K562 (cell line): ENCODE measurements around the gene NAA40. TPM values are rescaled to one million over a fixed set of nuclear protein-coding genes. Genes with fewer than 3 reads are reported as not detected.

Experiments
- ATAC-seq: fragments of 200-7000 bp; cut with Tn5 transposase; 3 replicates; pipeline ENCODE4 v1.9.1; 2020; ENCODE audit warnings: moderate library complexity
- BruUV-seq: library from RNA; stranded (reverse); fragments of 400-500 nt; replicated peaks from 2 replicates; lab custom pipeline; 2021; lab: Mats Ljungman, UMichigan
- CTCF ChIA-PET: fragments of 300-600 bp; formaldehyde crosslinking; extraction: SDS; loops from one replicate; lab custom pipeline; 2021; ENCODE audit warnings: low intra/inter-chr PET ratio; lab: Yijun Ruan, JAX
- POLR2A ChIA-PET: fragments of 300-600, 350-650 bp; sonication (Branson Sonifier 250); formaldehyde crosslinking; extraction: SDS; loops from one replicate; lab custom pipeline; 2021; ENCODE audit warnings: antibody characterized with exemption, inconsistent platforms; lab: Yijun Ruan, JAX
- DNase-seq, 4 experiments: peaks; one replicate each; pipeline versions ENCODE4 v3.0.0 to v3.0.0-alpha.2; 2011 to 2018; ENCODE audit warnings: low spot score in 3 of 4, mixed read lengths in 3 of 4; ENCODE audit errors: extremely low read depth in 1 of 4
- FAIRE-seq: peaks from 2 replicates; lab custom pipeline; 2011; peaks lifted over from hg19 to GRCh38; lab: Jason Lieb, UNC
- H2AFZ ChIP-seq: 2 replicates; pipeline ENCODE4 v1.6.0; 2011; ENCODE audit warnings: low read depth, low read length, control low read depth, inconsistent platforms
- H3K27ac ChIP-seq: fragments of 200-600 bp; 3 replicates; pipeline ENCODE4 v1.8.0; 2011; ENCODE audit warnings: low read depth, mild to moderate bottlenecking, control low read depth, inconsistent platforms, low read length, moderate library complexity, mixed read lengths; ENCODE audit errors: extremely low read depth
- H3K27me3 ChIP-seq, 2 experiments: fragments of 300-600 bp in 1 of 2; 2 replicates in 1 of 2; 3 replicates in 1 of 2; pipeline versions ENCODE4 v1.6.0 to v1.8.0; 2011; ENCODE audit warnings: inconsistent platforms in 2 of 2, low read length in 2 of 2, mild to moderate bottlenecking in 1 of 2, mixed read lengths in 1 of 2, moderate library complexity in 1 of 2; ENCODE audit not compliant: control insufficient read depth in 2 of 2, insufficient read depth in 2 of 2
- H3K36me3 ChIP-seq: fragments of 300-600 bp; 3 replicates; pipeline ENCODE4 v1.8.0; 2011; ENCODE audit warnings: mild to moderate bottlenecking, low read length, inconsistent platforms; ENCODE audit not compliant: control insufficient read depth, insufficient read depth
- H3K4me1 ChIP-seq, 2 experiments: fragments of 200-600 bp in 1 of 2; replicated peaks in 1 of 2; 2 replicates in 1 of 2; 3 replicates in 1 of 2; pipeline versions ENCODE4 v1.5.1 to v1.8.0; 2011; ENCODE audit warnings: inconsistent platforms in 2 of 2, low read length in 2 of 2, mild to moderate bottlenecking in 1 of 2, mixed read lengths in 1 of 2, moderate library complexity in 1 of 2; ENCODE audit not compliant: control insufficient read depth in 2 of 2, insufficient read depth in 2 of 2
- H3K4me2 ChIP-seq: 2 replicates; pipeline ENCODE4 v1.6.1; 2011; ENCODE audit warnings: low read length, control low read depth, inconsistent platforms, mixed read lengths; ENCODE audit not compliant: insufficient read depth
- H3K4me3 ChIP-seq: fragments of 200-600 bp; sonication (generic), shearing (Covaris generic); 2 replicates; pipeline ENCODE4 v1.5.1; 2016; ENCODE audit warnings: control low read depth, inconsistent platforms
- H3K79me2 ChIP-seq: fragments of 200-600 bp; 3 replicates; pipeline ENCODE4 v1.8.0; 2011; ENCODE audit warnings: low read length, inconsistent platforms; ENCODE audit not compliant: control insufficient read depth, insufficient read depth
- H3K9ac ChIP-seq, 2 experiments: 2 replicates each; pipeline versions ENCODE4 v1.6.0 to v1.6.1; 2011; ENCODE audit warnings: low read depth in 2 of 2, low read length in 2 of 2, control low read depth in 1 of 2, inconsistent platforms in 1 of 2, mild to moderate bottlenecking in 1 of 2, mixed read lengths in 1 of 2; ENCODE audit not compliant: insufficient read depth in 1 of 2
- H3K9me1 ChIP-seq: one replicate; pipeline ENCODE4 v1.6.0; 2011; ENCODE audit warnings: inconsistent platforms, mild to moderate bottlenecking, low read length, moderate library complexity; ENCODE audit not compliant: control insufficient read depth, insufficient read depth
- H3K9me3 ChIP-seq: replicated peaks from 2 replicates; pipeline ENCODE4 v1.5.1; 2011; ENCODE audit warnings: low read depth, low read length, inconsistent platforms; ENCODE audit not compliant: control insufficient read depth, insufficient read depth
- H4K20me1 ChIP-seq: replicated peaks from 2 replicates; pipeline ENCODE4 v1.6.1; 2011; ENCODE audit warnings: low read length, inconsistent platforms, mixed read lengths; ENCODE audit not compliant: control insufficient read depth, insufficient read depth
- GATAD2A ChIP-seq: fragments of 450-650 bp; IDR thresholded peaks from 2 replicates; pipeline ENCODE4 v1.6.1; 2017
- KLF1 ChIP-seq: fragments of 450-650 bp; IDR thresholded peaks from 2 replicates; pipeline ENCODE4 v1.6.1; 2016; ENCODE audit warnings: missing genetic modification characterization, missing compliant biosample characterization
- NCOA1 ChIP-seq: fragments of 450-650 bp; IDR thresholded peaks from 2 replicates; pipeline ENCODE4 v1.6.1; 2016; ENCODE audit warnings: low read depth
- TCFL5 ChIP-seq: fragments of 250-450 bp; sonication (Bioruptor Pico); conservative IDR thresholded peaks from 2 replicates; pipeline ENCODE4 v1.6.1; 2021; ENCODE audit warnings: mild to moderate bottlenecking, moderate library complexity, matching md5 sums
- WGBS: fragments of 100-300 bp; shearing (Covaris generic); methylation state at CpG from one replicate; pipeline ENCODE4 v1.1.6; 2016; ENCODE audit warnings: low coverage, mixed read lengths; ENCODE audit not compliant: insufficient coverage; ENCODE audit errors: missing lambda C conversion rate; 5-methylcytosine and 5-hydroxymethylcytosine counted together
- in situ Hi-C: fragments of 300-500 bp; cut with MboI; formaldehyde crosslinking; loops from 4 replicates; pipeline ENCODE4 v1.15.0; 2018; ENCODE audit warnings: inconsistent platforms, mixed read lengths
- intact Hi-C: fragments of 100-400 bp; cut with micrococcal nuclease; formaldehyde crosslinking; loops from 2 replicates; pipeline ENCODE4 v1.14.2; 2022
- polyA plus RNA-seq, 8 experiments: library from polyadenylated mRNA; depleted of rRNA in 4 of 8; stranded (reverse) in 5 of 8; unstranded in 3 of 8; fragments of >200 nt; fragmentation: Nextera tagmentation in 2 of 8; fragmentation: Illumina TruSeq in 1 of 8; extraction: Ambion mirVana in 2 of 8; extraction: Trizol in 1 of 8; gene quantifications; 2 replicates each; pipeline versions ENCODE4 v1.2.1 to v1.2.3, GENCODE V29; 2011 to 2014; ENCODE audit warnings: inconsistent platforms in 1 of 8, missing spikeins in 1 of 8
- total RNA-seq, 7 experiments: library from RNA; depleted of rRNA in 6 of 7; stranded (reverse); fragments of >200 nt in 6 of 7; fragmentation: Illumina TruSeq in 2 of 7; extraction: Trizol in 2 of 7; gene quantifications; 2 replicates each; pipeline versions ENCODE4 v1.2.1 to v1.2.3, GENCODE V29; 2011 to 2021; ENCODE audit warnings: low replicate concordance in 1 of 7
- TF ChIP-seq, protein P1 (sequence below), 2 experiments: fragments of 450-650 bp; IDR thresholded peaks; 2 replicates each; pipeline ENCODE4 v1.6.1; 2016
- TF ChIP-seq, protein P2 (sequence below): fragments of 450-650 bp; IDR thresholded peaks from 2 replicates; pipeline ENCODE4 v1.6.1; 2018; ENCODE audit not compliant: partially characterized antibody

The NAA40 gene
- total and polyA plus RNA-seq, 9 of the 15 experiments (the other 6 are each of a cell fraction or from before 2014, with no cell fraction given) = 6.2 to 39.0 (median 23.1) TPM

DNA sequence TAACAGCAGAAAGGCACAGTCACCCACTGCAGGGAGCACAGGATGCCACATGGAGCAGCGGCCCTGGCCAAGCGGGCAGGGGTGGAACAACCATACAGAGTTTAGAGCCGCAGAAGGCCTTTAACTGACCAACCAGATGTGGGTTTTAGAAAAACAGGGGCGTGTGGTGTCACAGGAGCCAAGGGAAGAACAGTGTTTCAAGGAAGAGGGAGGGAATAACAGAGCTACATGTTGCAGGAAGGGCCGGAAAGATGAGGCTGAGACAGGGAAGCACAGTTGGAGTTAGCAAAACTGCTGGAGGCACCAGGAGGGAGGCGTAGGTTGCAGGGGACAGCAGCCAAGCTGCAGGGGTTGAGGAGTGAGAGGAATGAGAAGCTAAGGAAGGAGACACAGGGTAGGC lies 7.8 kb upstream of the NAA40 start:
- Histone ChIP-seq H3K27ac (no peak overlapping the region), H3K36me3 (no peaks in the 10 kb centered on the region), H2AFZ (no peak overlapping the region), H3K4me2 (no peak overlapping the region), H3K9me3 (no peaks in the 10 kb centered on the region), H3K4me1 (no peaks in the 10 kb centered on the region; a peak in 1 of 5 replicates), H3K27me3 (no peaks in the 10 kb centered on the region), H3K4me3 (no peak overlapping the region), H3K9me1 (no peaks in the 10 kb centered on the region), H3K79me2 (no peaks in the 10 kb centered on the region), H4K20me1 (no peaks in the 10 kb centered on the region), H3K9ac (no peak overlapping the region)
- FAIRE-seq (no peak), DNase-seq (no peak), ATAC-seq (no peak)
- no TSS peak for BruUV-seq
- intact Hi-C loops = no loop called here
- no peak for TF ChIP-seq TCFL5 (CRISPR knock-in tag)
- no peak for TF ChIP-seq NCOA1
- TF ChIP-seq, protein P1, sequence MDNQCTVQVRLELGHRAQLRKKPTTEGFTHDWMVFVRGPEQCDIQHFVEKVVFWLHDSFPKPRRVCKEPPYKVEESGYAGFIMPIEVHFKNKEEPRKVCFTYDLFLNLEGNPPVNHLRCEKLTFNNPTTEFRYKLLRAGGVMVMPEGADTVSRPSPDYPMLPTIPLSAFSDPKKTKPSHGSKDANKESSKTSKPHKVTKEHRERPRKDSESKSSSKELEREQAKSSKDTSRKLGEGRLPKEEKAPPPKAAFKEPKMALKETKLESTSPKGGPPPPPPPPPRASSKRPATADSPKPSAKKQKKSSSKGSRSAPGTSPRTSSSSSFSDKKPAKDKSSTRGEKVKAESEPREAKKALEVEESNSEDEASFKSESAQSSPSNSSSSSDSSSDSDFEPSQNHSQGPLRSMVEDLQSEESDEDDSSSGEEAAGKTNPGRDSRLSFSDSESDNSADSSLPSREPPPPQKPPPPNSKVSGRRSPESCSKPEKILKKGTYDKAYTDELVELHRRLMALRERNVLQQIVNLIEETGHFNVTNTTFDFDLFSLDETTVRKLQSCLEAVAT (IDR thresholded peaks at IDR 0.05) = no peak
- no peak for TF ChIP-seq GATAD2A
- no peak for TF ChIP-seq KLF1 (tag)
- TF ChIP-seq, protein P2, sequence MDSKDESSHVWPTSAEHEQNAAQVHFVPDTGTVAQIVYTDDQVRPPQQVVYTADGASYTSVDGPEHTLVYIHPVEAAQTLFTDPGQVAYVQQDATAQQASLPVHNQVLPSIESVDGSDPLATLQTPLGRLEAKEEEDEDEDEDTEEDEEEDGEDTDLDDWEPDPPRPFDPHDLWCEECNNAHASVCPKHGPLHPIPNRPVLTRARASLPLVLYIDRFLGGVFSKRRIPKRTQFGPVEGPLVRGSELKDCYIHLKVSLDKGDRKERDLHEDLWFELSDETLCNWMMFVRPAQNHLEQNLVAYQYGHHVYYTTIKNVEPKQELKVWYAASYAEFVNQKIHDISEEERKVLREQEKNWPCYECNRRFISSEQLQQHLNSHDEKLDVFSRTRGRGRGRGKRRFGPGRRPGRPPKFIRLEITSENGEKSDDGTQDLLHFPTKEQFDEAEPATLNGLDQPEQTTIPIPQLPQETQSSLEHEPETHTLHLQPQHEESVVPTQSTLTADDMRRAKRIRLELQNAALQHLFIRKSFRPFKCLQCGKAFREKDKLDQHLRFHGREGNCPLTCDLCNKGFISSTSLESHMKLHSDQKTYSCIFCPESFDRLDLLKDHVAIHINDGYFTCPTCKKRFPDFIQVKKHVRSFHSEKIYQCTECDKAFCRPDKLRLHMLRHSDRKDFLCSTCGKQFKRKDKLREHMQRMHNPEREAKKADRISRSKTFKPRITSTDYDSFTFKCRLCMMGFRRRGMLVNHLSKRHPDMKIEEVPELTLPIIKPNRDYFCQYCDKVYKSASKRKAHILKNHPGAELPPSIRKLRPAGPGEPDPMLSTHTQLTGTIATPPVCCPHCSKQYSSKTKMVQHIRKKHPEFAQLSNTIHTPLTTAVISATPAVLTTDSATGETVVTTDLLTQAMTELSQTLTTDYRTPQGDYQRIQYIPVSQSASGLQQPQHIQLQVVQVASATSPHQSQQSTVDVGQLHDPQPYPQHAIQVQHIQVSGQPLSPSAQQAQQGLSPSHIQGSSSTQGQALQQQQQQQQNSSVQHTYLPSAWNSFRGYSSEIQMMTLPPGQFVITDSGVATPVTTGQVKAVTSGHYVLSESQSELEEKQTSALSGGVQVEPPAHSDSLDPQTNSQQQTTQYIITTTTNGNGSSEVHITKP = no peak
- in situ Hi-C loops = no loop called here
- ChIA-PET CTCF (no interaction called here), POLR2A (no interaction called here)
- WGBS = 74% methylated on average over 6 of the region's 6 CpGs
